Spleen (tissue), 11 donors: Measurements from ENCODE around the gene CRLF1. TPM values are rescaled to one million over a fixed set of nuclear protein-coding genes. Genes with fewer than 3 reads are reported as not detected.
"Not testable (repeated sequence)": the region's sequence is repeated elsewhere in the genome, so short reads cannot be mapped to it uniquely, and the experiment has no call there.

Experiments
- DNase-seq: peaks from one replicate; pipeline ENCODE4 v3.0.0-alpha.2; 2020
- H3K27ac ChIP-seq, 8 donors: fragments of 200-600 bp; sonication (generic) in 7 of 8; 1 replicate in 4 of 8; 2 replicates in 4 of 8; pipeline versions ENCODE4 v1.5.0 to v1.8.0; 2016 to 2021; ENCODE audit warnings: inconsistent platforms in 4 of 8, mild to moderate bottlenecking in 4 of 8, moderate library complexity in 1 of 8
- H3K27me3 ChIP-seq, 7 donors: fragments of 200-600 bp; sonication (generic) in 6 of 7; replicated peaks in 1 of 7; 1 replicate in 4 of 7; 2 replicates in 3 of 7; pipeline versions ENCODE4 v1.5.0 to v1.8.0; 2016 to 2021; ENCODE audit warnings: inconsistent platforms in 3 of 7, mild to moderate bottlenecking in 1 of 7
- H3K36me3 ChIP-seq, 6 donors: fragments of 200-600 bp; sonication (generic) in 5 of 6; 1 replicate in 4 of 6; 2 replicates in 2 of 6; pipeline versions ENCODE4 v1.5.0 to v1.8.0; 2016 to 2021; ENCODE audit warnings: inconsistent platforms in 2 of 6
- H3K4me1 ChIP-seq, 6 donors: fragments of 200-600 bp; sonication (generic) in 5 of 6; 1 replicate in 3 of 6; 2 replicates in 3 of 6; pipeline versions ENCODE4 v1.5.0 to v1.8.0; 2016 to 2021; ENCODE audit warnings: inconsistent platforms in 3 of 6
- H3K4me3 ChIP-seq, 8 donors: fragments of 200-600 bp; sonication (generic) in 7 of 8; 1 replicate in 4 of 8; 2 replicates in 4 of 8; pipeline versions ENCODE4 v1.5.0 to v1.8.0; 2016 to 2021; ENCODE audit warnings: inconsistent platforms in 4 of 8, mild to moderate bottlenecking in 4 of 8, moderate library complexity in 2 of 8
- H3K9me3 ChIP-seq, 8 donors: fragments of 200-600 bp; sonication (generic) in 7 of 8; 1 replicate in 4 of 8; 2 replicates in 4 of 8; pipeline versions ENCODE4 v1.5.0 to v1.8.0; 2016 to 2021; ENCODE audit warnings: inconsistent platforms in 4 of 8
- CTCF ChIP-seq, 11 experiments: fragments of 200-600 bp in 7 of 11; fragments of 450-650 bp in 4 of 11; sonication (generic) in 4 of 11; IDR thresholded peaks in 8 of 11; conservative IDR thresholded peaks in 3 of 11; 1 replicate in 7 of 11; 2 replicates in 4 of 11; pipeline versions ENCODE4 v1.4.0 to v1.8.0; 2016 to 2021; ENCODE audit warnings: antibody characterized with exemption in 11 of 11, inconsistent platforms in 4 of 11, mild to moderate bottlenecking in 1 of 11
- POLR2A ChIP-seq, 3 donors: fragments of 450-650 bp; IDR thresholded peaks; one replicate each; pipeline ENCODE4 v1.5.1; 2017; ENCODE audit warnings: antibody characterized with exemption in 3 of 3, mild to moderate bottlenecking in 1 of 3
- POLR2AphosphoS5 ChIP-seq, 3 donors: sonication (generic); formaldehyde crosslinking; IDR thresholded peaks; one replicate each; pipeline ENCODE4 v1.5.1; 2017; ENCODE audit warnings: antibody characterized with exemption in 3 of 3
- WGBS, 5 donors: extraction: QIAGEN DNeasy Blood & Tissue Kit in 3 of 5; methylation state at CpG; one replicate each; pipeline versions ENCODE4 v1.1.5 to v1.1.7; 2013 to 2018; 5-methylcytosine and 5-hydroxymethylcytosine counted together
- intact Hi-C: fragments of 100-400 bp; cut with DNase I; formaldehyde crosslinking; loops from one replicate; pipeline ENCODE4 v1.15.0; 2023; ENCODE audit warnings: low total_unique reads
- polyA plus RNA-seq, 3 donors: library from polyadenylated mRNA; stranded (reverse); fragments of 200-250 nt; gene quantifications; one replicate each; pipeline ENCODE4 v1.2.1, GENCODE V29; 2013
- total RNA-seq, 7 donors: library from RNA; depleted of rRNA in 3 of 7; stranded (reverse); fragments of >200 nt in 3 of 7; fragmentation: NEBNext Ultra II Directional in 4 of 7; extraction: Animal tissue kit (Norgen Biotek cat#: 25700) in 4 of 7; gene quantifications; one replicate each; pipeline versions ENCODE4 v1.1.0 to v1.2.1, GENCODE V29; 2016 to 2021
- donor health status: healthy with polysubstance abuse.
- donor health status: DM: no; HTN: no; CAD: no; lungs with moderate emphysema.
- donor health status: DM: no; HTN: no; CAD: no.
- donor health status: Bipolar disorder and iron deficiency.
- donor health status: healthy.
- donor health status: DM: no; HTN: no; CAD: no.
- donor health status: DM: yes; HTN: yes; CAD: no.

CRLF1 gene
- total and polyA plus RNA-seq, 10 donors: 0.20 to 8.0 (median 2.6) TPM; not detected in 1

DNA sequence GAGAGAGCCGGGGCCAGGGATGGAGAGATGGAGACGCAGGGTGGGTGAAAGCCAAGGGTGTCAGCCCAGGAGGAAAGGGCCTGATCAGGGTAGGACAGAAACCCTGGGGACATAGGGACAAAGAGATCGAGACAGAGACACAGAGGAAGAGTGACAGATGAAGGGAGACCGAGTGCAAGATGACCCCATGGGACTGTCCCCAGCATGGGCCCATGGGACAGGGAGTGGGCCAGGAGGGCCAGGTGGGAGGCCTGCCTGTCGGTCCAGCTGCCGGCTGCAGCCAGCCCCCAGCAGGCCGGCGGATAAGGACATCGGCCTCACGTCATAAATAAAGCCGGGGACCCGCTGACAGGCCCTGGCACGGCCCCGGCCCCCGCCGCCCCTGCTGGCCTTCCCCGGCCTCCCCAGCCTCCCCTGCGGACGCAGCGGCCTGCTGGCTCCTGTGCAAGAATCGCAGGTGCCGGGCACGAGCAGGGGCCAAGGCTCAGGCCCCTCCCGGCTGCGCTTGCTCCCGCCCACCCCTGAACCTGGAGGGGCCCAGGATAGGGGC lies 11.7 kb downstream of the CRLF1 start:
- Histone ChIP-seq H3K4me3 (peak overlapping the region in 6 of 8 donors; percentile 27 to 67 (median 34)), H3K9me3 (no peaks in the 10 kb centered on the region), H3K4me1 (peaks cover 15 to 51% (median 35%) of the 10 kb centered on the region in 6 donors), H3K36me3 (peaks cover 0 to 23% (median 13%) of the 10 kb centered on the region in 6 donors), H3K27ac (peak overlapping the region in 3 of 8 donors; percentile 39 to 73 (median 67)), H3K27me3 (peaks cover 0 to 57% (median 17%) of the 10 kb centered on the region in 7 donors)
- intact Hi-C loops: loop anchor here (5.0 kb wide), 1 partner anchor 252 kb away; no protein-coding TSS in a partner anchor
- DNase-seq: no peak
- TF ChIP-seq POLR2AphosphoS5 (IDR thresholded peaks at IDR 0.05) (no peak), POLR2A (IDR thresholded peaks at IDR 0.05) (no peak), CTCF (IDR thresholded peaks at IDR 0.05 in 8 of 11, conservative IDR thresholded peaks at IDR 0.05 in 3 of 11) (no peak)
- WGBS, 5 donors: 13 to 19% (median 15%) methylated on average over 9 to 26 of the region's 26 CpGs

GRCh38 chr19:18594096-18594823 lies 12.3 kb downstream of the CRLF1 start:
- TF ChIP-seq POLR2A (IDR thresholded peaks at IDR 0.05) (no peak), CTCF (IDR thresholded peaks at IDR 0.05 in 8 of 11, conservative IDR thresholded peaks at IDR 0.05 in 3 of 11) (peak; percentile 36 to 97 (median 93)), POLR2AphosphoS5 (IDR thresholded peaks at IDR 0.05) (peak; percentile 54 to 74 (median 69))
- H3K36me3 ChIP-seq: peaks cover 0 to 23% (median 13%) of the 10 kb centered on the region in 6 donors
- H3K4me1 ChIP-seq: peaks cover 21 to 57% (median 41%) of the 10 kb centered on the region in 6 donors
- 1% methylated on average over 23 to 54 of the region's 54 CpGs for WGBS, 5 donors
- H3K27me3 ChIP-seq: peaks cover 0 to 51% (median 12%) of the 10 kb centered on the region in 7 donors
- H3K9me3 ChIP-seq: no peaks in the 10 kb centered on the region
- peak overlapping the region; percentile 11 to 67 (median 32) for H3K4me3 ChIP-seq
- peak overlapping the region in 6 of 8 donors; percentile 26 to 73 (median 46) for H3K27ac ChIP-seq
- peak; percentile 93 for DNase-seq
- intact Hi-C loops: loop anchor here (5.0 kb wide), 1 partner anchor 253 kb away; no protein-coding TSS in a partner anchor

DNA sequence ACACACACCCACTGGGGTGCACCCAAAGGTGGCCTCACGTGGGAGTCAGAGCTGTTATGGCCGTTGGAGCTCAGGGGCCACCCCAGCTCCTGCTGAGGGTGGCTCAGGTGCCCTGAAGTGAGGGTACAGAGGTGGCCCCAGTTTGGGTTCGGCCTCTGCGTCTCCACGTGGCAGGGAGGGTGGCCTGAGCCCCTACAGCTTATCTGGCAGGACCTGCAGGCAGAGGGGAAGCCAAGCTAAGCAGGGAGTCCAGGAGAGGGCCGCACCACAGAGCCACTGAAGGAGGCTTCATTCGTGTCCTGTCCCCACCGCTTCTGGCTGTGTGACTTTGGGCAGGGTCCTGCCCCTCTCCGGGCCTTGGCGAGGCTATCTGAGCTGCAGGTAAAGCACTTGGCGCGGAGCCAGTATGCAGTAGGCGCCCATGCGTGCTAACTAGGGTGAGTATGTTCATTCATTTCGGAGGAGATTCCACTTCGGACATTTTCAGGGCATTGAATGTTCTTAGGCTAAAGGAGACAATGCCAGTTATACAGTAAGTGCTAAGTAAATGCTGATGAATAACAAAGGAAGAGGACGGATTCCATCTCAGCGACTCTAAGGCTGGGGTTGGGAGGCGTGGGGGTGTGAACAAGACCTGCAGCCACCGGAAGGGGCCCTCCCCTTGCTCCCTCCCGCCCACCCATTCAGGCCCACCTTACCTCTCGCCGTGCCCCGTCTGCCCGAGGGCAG lies 13.1 kb downstream of the CRLF1 start:
- Histone ChIP-seq H3K27me3 (peaks cover 0 to 44% (median 8%) of the 10 kb centered on the region in 7 donors), H3K27ac (peak overlapping the region in 6 of 8 donors; percentile 26 to 73 (median 46)), H3K9me3 (no peaks in the 10 kb centered on the region), H3K36me3 (peaks cover 0 to 23% (median 13%) of the 10 kb centered on the region in 6 donors), H3K4me3 (peak overlapping the region in 5 of 8 donors; percentile 32 to 67 (median 36)), H3K4me1 (peaks cover 21 to 63% (median 44%) of the 10 kb centered on the region in 6 donors)
- TF ChIP-seq CTCF (IDR thresholded peaks at IDR 0.05 in 8 of 11, conservative IDR thresholded peaks at IDR 0.05 in 3 of 11): no peak
- peak in 1 of 3 donors; percentile 18 for TF ChIP-seq POLR2AphosphoS5 (IDR thresholded peaks at IDR 0.05)
- intact Hi-C loops: loop anchor here (5.0 kb wide), 1 partner anchor 254 kb away; no protein-coding TSS in a partner anchor
- no peak for DNase-seq
- WGBS, 5 donors: 35 to 52% (median 44%) methylated on average over 19 to 25 of the region's 25 CpGs

GRCh38 chr19:18592732-18593131 lies 13.9 kb downstream of the CRLF1 start:
- Histone ChIP-seq H3K4me1 (peaks cover 29 to 69% (median 52%) of the 10 kb centered on the region in 6 donors), H3K36me3 (peaks cover 0 to 23% (median 13%) of the 10 kb centered on the region in 6 donors), H3K27me3 (peaks cover 0 to 36% (median 0%) of the 10 kb centered on the region in 7 donors)
- H3K9me3 ChIP-seq, H3K27ac ChIP-seq, DNase-seq, H3K4me3 ChIP-seq: not testable (repeated sequence)
- intact Hi-C loops: loop anchor here (5.0 kb wide), 1 partner anchor 255 kb away; no protein-coding TSS in a partner anchor
- WGBS, 5 donors: 65 to 87% (median 84%) methylated on average over 5 of the region's 5 CpGs
